Activated T-helper 17 cell treated with anti-CD3 and anti-CD28 coated beads, Interleukin-2, amount 50 U/mL, for 72 hours (primary cell): ENCODE measurements around the gene DNM2. TPM values are rescaled to one million over a fixed set of nuclear protein-coding genes. Genes with fewer than 3 reads are reported as not detected.

ENCODE experiments used
- ATAC-seq: fragments of 150-1000 bp; cut with Tn5 transposase; replicated peaks from 2 replicates; pipeline ENCODE4 v1.10.0; 2021; ENCODE audit warnings: mild to moderate bottlenecking, moderate library complexity
- H3K27ac Mint-ChIP-seq: one replicate; pipeline ENCODE4 v1.8.0; 2022; ENCODE audit warnings: mixed read lengths
- H3K27me3 Mint-ChIP-seq: one replicate; pipeline ENCODE4 v1.8.0; 2022; ENCODE audit warnings: mixed read lengths
- H3K36me3 Mint-ChIP-seq: one replicate; pipeline ENCODE4 v1.8.0; 2022; ENCODE audit warnings: low read depth, mild to moderate bottlenecking, mixed read lengths
- H3K4me1 Mint-ChIP-seq: one replicate; pipeline ENCODE4 v1.8.0; 2022; ENCODE audit warnings: mixed read lengths
- H3K4me3 Mint-ChIP-seq: one replicate; pipeline ENCODE4 v1.8.0; 2022; ENCODE audit warnings: mild to moderate bottlenecking, mixed read lengths
- H3K9me3 Mint-ChIP-seq: one replicate; pipeline ENCODE4 v1.8.0; 2022; ENCODE audit warnings: mixed read lengths
- total RNA-seq, 2 donors: library from RNA; stranded (reverse); gene quantifications; one replicate each; pipeline ENCODE4 v1.2.3, GENCODE V29; 2022

The DNM2 gene
- total RNA-seq, 2 donors from 2014 or later: 185 to 209 TPM

DNA sequence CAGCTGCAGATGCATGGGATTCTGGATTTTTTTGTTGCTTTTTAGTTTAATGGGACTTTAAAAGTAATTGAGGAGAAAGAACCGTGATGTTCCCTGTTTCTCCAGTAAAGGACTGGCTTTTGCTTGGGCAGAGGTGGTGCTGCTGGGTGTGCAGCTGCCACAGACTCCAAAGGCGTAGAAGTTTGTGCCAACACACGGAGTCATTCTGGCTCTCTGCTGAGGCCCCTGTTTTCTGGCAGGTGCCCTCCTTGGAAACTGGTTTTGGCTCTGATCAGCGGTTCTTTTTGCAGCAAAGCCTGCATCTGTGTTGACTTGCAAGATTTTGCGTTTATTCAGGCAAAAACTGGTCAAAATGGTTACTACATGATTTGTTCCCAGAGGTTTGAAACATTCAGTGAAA, 32.7 kb upstream of the DNM2 start:
- H3K4me1 Mint-ChIP-seq: no peaks in the 10 kb centered on the region
- peaks cover 94% of the 10 kb centered on the region for H3K36me3 Mint-ChIP-seq
- no peak overlapping the region for H3K4me3 Mint-ChIP-seq
- no peaks in the 10 kb centered on the region for H3K27me3 Mint-ChIP-seq
- ATAC-seq: no peak
- no peak overlapping the region for H3K27ac Mint-ChIP-seq
- no peaks in the 10 kb centered on the region for H3K9me3 Mint-ChIP-seq

DNA sequence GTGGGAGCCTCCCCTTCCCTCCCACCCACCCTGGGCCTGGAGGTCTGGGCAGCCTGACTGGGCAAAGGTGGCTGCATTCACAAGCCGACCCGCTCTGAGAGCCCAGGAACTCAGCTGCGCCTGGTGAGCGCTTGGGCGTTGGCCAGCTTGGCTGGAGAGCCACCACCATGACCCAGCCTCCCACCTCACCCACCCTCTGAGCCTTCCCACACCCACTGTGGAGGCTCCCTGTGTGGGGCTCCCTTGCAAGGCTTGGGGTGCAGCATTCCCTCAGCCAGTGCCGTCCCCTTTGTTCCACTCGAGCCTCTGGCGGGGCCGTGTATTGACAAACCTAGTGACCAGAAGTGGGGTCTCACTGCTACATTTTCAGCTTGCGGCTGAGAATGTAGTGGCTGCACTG, 31.7 kb upstream of the DNM2 start:
- Mint-ChIP-seq H3K4me1 (no peaks in the 10 kb centered on the region), H3K4me3 (no peak overlapping the region), H3K9me3 (no peaks in the 10 kb centered on the region), H3K27ac (no peak overlapping the region), H3K36me3 (peaks cover 96% of the 10 kb centered on the region), H3K27me3 (no peaks in the 10 kb centered on the region)
- no peak for ATAC-seq

DNA sequence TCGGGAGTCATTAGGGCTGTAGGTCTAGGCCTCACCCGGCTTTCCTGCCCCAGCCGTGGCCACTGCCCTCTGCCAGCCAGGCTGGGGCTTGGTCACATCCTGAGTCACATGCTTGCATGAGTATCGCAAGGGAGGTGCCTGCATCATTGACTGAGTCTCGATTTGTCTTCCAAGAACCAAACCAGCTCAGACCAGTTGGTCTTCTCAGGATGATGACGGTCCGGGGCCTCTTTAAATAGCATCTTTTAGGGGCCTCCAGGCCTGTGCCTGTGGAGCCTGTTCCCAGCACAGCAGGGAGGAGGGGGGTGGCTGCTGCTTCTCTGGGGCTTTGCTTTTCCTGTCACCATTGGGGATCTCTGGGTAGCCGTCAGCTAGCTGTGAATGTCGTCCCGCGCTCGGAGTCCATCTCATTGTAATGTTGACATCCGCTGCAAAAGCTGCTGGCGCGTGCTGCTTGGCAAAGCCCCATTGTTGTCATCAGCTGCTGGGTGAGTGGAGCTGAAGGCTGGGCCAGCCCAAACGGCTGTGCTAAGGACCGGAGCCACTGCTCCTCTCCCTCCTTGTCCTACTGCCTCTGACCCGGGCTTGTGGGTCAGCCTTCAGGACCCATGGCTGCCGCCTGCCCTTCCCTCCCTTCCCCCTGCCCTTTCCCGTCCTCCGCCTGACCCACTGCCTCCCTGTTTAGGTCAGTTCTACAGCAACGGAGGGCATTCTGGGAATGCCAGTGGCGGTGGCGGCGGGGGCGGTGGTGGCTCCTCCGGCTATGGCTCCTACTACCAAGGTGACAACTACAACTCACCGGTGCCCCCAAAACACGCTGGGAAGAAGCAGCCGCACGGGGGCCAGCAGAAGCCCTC, 31.0 kb upstream of the DNM2 start:
- H3K9me3 Mint-ChIP-seq: no peaks in the 10 kb centered on the region
- H3K4me3 Mint-ChIP-seq: no peak overlapping the region
- H3K27me3 Mint-ChIP-seq: no peaks in the 10 kb centered on the region
- no peak for ATAC-seq
- no peak overlapping the region for H3K27ac Mint-ChIP-seq
- H3K4me1 Mint-ChIP-seq: no peaks in the 10 kb centered on the region
- H3K36me3 Mint-ChIP-seq: peaks cover 96% of the 10 kb centered on the region

DNA sequence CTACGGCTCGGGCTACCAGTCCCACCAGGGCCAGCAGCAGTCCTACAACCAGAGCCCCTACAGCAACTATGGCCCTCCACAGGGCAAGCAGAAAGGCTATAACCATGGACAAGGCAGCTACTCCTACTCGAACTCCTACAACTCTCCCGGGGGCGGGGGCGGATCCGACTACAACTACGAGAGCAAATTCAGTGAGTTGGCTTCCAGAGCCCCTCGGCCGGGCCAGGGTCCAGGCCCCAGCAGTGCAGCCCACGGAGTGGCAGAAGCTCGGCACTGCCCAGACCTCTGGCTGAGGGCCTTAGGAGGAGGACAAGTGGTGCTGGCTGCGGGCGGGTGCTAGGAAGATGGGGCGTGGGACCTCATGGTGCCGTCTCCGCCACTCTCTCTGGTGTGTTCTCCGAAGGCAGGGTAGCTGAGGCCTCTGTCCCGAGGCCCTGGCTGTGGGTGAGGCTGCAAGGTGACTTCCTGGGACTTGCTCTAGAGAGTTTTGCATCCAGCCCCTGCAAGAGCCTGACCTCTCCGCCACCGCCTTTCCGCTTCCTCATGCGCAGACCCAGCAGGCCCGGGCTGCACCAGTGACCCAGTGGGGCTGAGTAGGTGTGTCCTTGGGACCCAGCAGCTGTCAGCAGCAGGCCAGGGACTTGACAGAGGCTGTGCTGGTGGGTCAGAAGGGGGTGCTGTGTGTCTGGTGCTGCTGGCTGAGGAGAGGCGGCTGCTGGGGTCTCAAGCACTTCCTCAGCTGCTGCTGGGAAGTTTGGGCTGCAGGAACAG, 30.2 kb upstream of the DNM2 start:
- no peaks in the 10 kb centered on the region for H3K4me1 Mint-ChIP-seq
- H3K27ac Mint-ChIP-seq: no peak overlapping the region
- ATAC-seq: no peak
- no peaks in the 10 kb centered on the region for H3K27me3 Mint-ChIP-seq
- H3K36me3 Mint-ChIP-seq: peaks cover 88% of the 10 kb centered on the region
- H3K9me3 Mint-ChIP-seq: no peaks in the 10 kb centered on the region
- no peak overlapping the region for H3K4me3 Mint-ChIP-seq

DNA sequence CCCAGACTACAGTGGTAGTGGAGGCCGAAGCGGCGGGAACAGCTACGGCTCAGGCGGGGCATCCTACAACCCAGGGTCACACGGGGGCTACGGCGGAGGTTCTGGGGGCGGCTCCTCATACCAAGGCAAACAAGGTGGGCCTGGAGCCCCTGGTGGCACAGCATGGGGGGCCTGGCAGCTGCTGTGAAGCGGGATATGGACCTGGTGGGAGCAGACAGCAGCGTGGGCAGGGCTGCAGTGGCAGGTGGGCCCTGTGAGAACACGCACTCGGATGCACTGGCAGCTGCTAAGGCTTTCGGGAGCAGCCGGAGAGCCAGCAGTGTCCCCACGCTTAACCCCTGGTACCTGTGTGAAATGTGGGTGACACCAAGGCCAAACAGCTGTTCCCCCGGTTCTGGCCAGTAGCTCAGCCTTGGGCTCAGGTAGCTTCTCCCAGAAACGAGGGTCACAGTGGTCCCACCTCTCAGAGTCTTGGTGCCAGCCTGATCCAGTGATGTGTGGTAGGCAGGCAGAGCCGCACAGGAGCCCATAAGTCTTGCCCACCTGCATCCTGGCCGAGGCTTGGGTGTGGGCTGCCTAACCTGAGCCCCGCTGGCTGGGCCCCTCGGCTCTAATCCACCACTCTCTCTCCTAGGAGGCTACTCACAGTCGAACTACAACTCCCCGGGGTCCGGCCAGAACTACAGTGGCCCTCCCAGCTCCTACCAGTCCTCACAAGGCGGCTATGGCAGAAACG, 29.2 kb upstream of the DNM2 start:
- Mint-ChIP-seq H3K9me3 (no peaks in the 10 kb centered on the region), H3K27me3 (no peaks in the 10 kb centered on the region), H3K4me3 (no peak overlapping the region), H3K4me1 (no peaks in the 10 kb centered on the region), H3K36me3 (peaks cover 78% of the 10 kb centered on the region), H3K27ac (no peak overlapping the region)
- no peak for ATAC-seq

DNA sequence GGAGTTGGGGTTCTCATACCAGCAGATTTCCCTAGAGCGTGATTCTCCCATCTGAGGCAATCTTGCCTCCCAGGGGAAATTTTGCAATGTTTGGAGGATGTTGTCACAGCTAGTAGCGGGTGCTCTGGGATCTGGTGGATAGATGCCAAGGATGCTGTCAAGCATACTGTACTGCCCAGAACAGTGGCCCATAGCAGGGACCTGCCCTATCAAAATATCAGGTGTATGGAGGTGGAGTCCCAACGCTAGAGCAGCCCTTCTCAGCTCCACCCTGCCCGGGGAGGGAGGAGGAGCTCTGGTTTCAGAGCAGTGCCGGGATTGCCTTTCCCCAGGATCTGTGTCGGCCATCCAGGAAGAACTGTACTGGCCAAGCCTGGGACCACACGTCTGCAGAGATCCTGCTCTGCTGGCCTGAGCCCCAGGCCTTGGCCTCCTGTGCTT, 27.5 kb upstream of the DNM2 start:
- H3K4me3 Mint-ChIP-seq: no peak overlapping the region
- peaks cover 61% of the 10 kb centered on the region for H3K36me3 Mint-ChIP-seq
- no peaks in the 10 kb centered on the region for H3K9me3 Mint-ChIP-seq
- no peaks in the 10 kb centered on the region for H3K27me3 Mint-ChIP-seq
- ATAC-seq: no peak
- H3K4me1 Mint-ChIP-seq: peaks cover 1% of the 10 kb centered on the region
- H3K27ac Mint-ChIP-seq: no peak overlapping the region

DNA sequence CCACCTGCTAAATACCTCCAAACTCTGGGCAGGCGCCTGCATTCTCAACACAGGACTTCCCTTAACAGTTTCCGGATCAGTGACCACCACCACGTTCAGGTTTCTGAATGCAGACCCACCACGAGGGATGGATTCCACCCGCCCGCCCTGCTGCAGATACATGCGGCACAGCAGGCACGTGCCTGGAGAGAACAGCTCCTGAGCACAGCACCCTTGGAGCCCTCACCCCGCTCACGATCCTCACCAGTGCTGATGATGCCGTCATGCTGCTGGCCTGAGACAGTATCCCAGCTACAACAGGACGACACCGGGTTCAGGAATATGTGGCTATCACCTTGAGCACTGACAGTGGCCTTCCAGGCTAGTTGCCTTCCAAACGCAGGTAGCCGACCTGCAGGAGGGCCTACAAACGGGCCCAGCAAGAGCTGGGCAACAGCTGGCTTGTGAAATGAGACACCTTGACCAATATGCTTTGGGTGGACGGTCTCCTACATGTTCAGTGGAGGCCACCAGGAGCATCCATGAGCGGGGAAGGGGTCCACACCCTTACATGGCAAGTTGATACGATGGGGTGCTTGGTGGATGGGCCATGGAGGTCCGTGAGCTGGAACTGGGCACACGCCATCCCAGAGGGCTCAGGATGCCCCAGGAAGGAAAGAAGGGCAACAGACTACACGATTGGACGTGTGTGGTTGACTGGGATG, 26.5 kb upstream of the DNM2 start:
- ATAC-seq: no peak
- Mint-ChIP-seq H3K27me3 (no peaks in the 10 kb centered on the region), H3K4me1 (peaks cover 5% of the 10 kb centered on the region), H3K36me3 (peaks cover 55% of the 10 kb centered on the region), H3K4me3 (no peak overlapping the region), H3K27ac (peak overlapping the region; percentile 65), H3K9me3 (no peaks in the 10 kb centered on the region)

DNA sequence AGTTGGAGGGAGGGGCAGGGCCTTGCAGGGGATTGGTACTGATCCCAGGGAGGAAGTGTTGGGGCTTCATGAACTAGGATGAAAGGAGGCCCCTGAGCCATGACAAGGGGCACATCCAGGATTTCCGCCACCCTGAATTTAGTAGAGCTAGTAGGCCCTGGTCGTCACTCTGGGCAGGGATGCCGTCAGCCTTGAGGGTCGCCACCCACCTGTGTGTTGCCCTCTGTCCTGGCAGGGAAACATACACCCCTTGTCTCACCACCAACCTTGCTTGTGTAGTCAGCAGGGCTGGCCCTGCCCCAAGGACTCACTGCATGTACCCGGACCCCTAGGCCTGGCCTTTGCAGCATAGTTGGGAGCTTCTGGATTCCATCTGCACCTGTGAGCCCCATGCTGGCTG, 26.0 kb upstream of the DNM2 start:
- no peaks in the 10 kb centered on the region for H3K27me3 Mint-ChIP-seq
- peaks cover 50% of the 10 kb centered on the region for H3K36me3 Mint-ChIP-seq
- H3K27ac Mint-ChIP-seq: peak overlapping the region; percentile 65
- no peak overlapping the region for H3K4me3 Mint-ChIP-seq
- no peak for ATAC-seq
- H3K4me1 Mint-ChIP-seq: peaks cover 5% of the 10 kb centered on the region
- H3K9me3 Mint-ChIP-seq: no peaks in the 10 kb centered on the region

DNA sequence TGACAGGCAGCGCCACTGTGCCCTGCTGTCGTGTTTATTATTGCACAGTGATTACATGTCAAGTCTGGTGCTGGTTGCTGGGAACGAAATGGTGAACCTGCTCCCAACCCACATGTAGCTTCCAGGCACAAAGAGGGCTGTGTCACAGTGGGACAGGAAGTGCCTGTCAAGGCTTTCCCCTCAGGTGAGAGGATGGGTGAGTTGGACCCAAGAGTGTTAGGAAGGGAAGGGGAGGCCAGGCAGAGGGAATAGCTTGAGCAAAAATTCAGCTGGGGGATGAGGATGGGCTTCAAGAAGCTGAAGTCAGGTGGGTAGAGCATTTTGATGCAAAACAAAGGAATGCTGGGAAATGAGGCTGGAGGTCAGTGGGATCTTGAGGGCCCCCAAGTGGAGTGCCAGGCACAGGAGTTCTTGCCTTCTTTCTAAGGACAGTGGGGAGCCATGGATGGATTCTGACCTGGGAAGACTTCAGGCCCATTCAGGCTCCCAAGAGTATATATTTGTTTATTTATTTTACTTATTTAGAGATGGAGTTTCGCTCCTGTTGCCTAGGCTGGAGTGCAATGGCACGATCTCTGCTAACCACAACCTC, 25.1 kb upstream of the DNM2 start:
- ATAC-seq: no peak
- H3K9me3 Mint-ChIP-seq: no peaks in the 10 kb centered on the region
- no peak overlapping the region for H3K27ac Mint-ChIP-seq
- H3K4me1 Mint-ChIP-seq: peaks cover 5% of the 10 kb centered on the region
- peaks cover 41% of the 10 kb centered on the region for H3K36me3 Mint-ChIP-seq
- H3K4me3 Mint-ChIP-seq: no peak overlapping the region
- no peaks in the 10 kb centered on the region for H3K27me3 Mint-ChIP-seq

DNA sequence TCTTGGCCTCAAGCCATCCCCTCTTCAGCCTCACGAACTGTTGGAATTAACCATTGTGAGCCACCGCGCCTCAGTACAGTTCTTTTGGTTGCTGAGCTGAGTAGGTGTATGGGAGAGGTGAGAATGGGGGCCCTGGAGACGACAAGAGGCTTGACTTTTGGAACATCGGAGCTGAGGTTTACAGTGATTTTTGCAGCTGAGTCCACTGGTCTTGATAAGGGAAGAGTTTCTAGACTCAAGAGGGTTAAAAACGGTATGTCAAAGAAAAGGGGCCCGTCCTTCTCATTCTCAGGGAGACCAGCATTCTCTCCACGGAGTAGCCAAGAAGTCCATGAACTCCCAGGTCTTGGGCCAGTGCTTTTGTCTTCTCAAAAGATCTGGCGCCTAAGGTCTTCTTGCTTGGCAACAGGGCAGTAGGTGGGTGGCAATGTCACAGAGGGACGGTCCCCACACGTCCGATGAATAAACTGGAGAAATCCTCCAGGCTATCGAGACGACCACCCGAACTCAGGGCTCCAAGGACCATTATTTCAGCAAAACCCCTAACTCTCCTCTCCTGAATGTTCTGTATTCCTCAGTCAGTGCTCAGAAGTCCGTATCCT, 23.1 kb upstream of the DNM2 start:
- no peaks in the 10 kb centered on the region for H3K27me3 Mint-ChIP-seq
- no peaks in the 10 kb centered on the region for H3K9me3 Mint-ChIP-seq

DNA sequence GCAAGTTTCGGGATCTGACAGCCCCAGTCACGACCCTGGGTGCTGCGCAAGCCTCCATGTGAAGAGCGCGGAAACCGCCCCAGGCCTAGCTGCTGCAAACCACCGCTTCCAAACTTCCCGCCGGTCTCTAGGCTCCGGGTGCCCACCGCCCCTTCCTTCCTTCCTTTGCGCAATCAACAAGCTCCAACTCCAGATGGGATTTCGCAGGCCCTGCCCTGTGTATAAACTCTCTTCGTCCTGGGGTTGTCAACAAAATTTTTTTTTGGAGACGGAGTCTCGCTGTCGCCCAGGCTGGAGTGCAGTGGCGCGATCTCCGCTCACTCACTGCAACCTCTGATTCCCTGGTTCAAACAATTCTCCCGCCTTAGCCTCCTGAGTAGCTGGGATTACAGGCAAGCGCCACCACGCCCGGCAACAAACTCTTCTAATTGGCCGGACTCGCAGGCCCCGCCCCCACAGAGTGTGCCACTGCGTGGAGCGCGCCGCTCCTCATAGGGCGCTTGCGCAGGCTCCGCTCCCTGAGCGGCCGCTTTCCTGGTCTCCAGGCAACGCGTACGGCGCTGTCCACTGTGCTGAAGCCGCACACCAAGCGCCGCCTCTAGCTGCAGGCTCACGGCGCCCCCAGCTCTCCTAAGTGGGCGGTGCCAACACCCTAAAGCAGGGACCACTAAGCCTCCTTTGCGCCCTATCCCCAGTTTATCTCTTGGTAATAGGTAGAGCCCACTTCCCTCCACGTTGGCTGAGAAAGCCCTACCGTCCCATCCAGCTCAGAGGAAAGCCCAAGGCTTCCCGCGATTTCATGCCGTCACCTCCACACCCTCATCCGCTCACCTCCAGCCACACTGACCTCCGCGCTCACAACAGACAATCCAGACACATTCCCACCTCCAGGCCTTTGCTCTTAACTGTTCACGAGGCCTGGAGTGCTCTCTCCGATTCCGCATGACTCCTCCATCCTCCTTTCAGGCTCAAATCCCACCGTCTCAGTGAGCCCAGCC, 22.2 kb upstream of the DNM2 start:
- Mint-ChIP-seq H3K4me3 (peak overlapping the region; percentile 83), H3K36me3 (peaks cover 12% of the 10 kb centered on the region), H3K9me3 (no peaks in the 10 kb centered on the region), H3K27me3 (no peaks in the 10 kb centered on the region), H3K27ac (no peak overlapping the region), H3K4me1 (peaks cover 5% of the 10 kb centered on the region)
- ATAC-seq: peak; percentile 99

More for the DNA sequence above, 23.1 kb upstream of the DNM2 start:
- Mint-ChIP-seq H3K4me3 (peak overlapping the region; percentile 83), H3K4me1 (peaks cover 5% of the 10 kb centered on the region), H3K36me3 (peaks cover 21% of the 10 kb centered on the region), H3K27ac (no peak overlapping the region)
- ATAC-seq: no peak

DNA sequence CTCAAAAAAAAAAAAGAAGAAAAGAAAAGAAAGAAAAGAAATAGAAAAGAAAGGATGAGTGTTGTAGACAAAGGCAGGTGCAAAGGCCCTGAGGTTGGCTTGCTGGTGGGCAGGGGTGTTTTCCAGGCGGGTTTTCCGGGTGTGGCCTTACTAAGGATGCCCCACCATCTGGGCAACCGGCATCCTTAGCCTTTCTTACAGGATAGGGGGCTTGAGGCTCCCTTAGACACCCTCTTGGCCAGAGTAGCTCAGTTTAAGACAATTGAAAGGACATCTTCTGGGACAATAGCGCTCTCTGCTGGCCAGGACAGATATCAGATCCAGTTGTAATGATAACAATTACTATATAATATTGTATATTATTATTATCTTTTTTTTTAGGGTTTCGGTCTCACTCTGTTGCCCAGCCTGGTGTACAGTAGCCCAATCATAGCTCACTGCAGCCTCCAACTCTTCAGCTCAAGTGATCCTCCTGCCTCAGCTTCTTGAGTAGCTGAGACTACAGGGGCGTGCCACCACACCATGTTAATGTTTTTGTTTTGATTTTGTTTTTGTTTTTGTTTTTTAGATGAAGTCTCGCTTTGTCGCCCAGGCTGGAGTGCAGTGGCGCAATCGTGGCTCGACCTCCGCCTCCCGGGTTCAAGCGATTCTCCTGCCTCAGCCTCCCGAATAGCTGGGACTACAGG, 18.1 kb upstream of the DNM2 start:
- Mint-ChIP-seq H3K4me1 (peaks cover 10% of the 10 kb centered on the region), H3K27ac (no peak overlapping the region), H3K4me3 (no peak overlapping the region), H3K27me3 (no peaks in the 10 kb centered on the region), H3K36me3 (no peaks in the 10 kb centered on the region), H3K9me3 (no peaks in the 10 kb centered on the region)
- ATAC-seq: no peak
